Mesendoderm (in vitro differentiated cells): Measurements from ENCODE around the gene DMAC2L.

ENCODE experiments used
- DNase-seq: peaks from one replicate; pipeline ENCODE4 v3.0.0; 2013
- H2AK5ac ChIP-seq: 2 replicates; pipeline ENCODE4 v1.6.1; 2013; ENCODE audit warnings: low read length, inconsistent platforms
- H2BK120ac ChIP-seq: 2 replicates; pipeline ENCODE4 v1.6.1; 2013; ENCODE audit warnings: low read depth, mild to moderate bottlenecking, low read length, moderate library complexity, mixed read lengths
- H2BK15ac ChIP-seq: replicated peaks from 2 replicates; pipeline ENCODE4 v1.6.1; 2013; ENCODE audit warnings: low read depth, mild to moderate bottlenecking, moderate library complexity
- H2BK5ac ChIP-seq: 2 replicates; pipeline ENCODE4 v1.6.1; 2013; ENCODE audit warnings: low read length, inconsistent platforms
- H3K18ac ChIP-seq: 2 replicates; pipeline ENCODE4 v1.6.1; 2013; ENCODE audit warnings: mild to moderate bottlenecking, low read length, mixed read lengths
- H3K23ac ChIP-seq: one replicate; pipeline ENCODE4 v1.6.1; 2013; ENCODE audit warnings: low read length
- H3K27ac ChIP-seq: 2 replicates; pipeline ENCODE4 v1.5.1; 2013; ENCODE audit warnings: low read depth, mild to moderate bottlenecking, inconsistent platforms, low read length, moderate library complexity
- H3K27me3 ChIP-seq: 2 replicates; pipeline ENCODE4 v1.6.1; 2013; ENCODE audit warnings: low read length, control low read depth, mild to moderate bottlenecking, inconsistent platforms; ENCODE audit not compliant: insufficient read depth, poor library complexity
- H3K36me3 ChIP-seq: 2 replicates; pipeline ENCODE4 v1.6.1; 2013; ENCODE audit warnings: low read length, inconsistent platforms; ENCODE audit not compliant: control insufficient read depth, insufficient read depth
- H3K4ac ChIP-seq: one replicate; pipeline ENCODE4 v1.6.1; 2013; ENCODE audit warnings: low read depth, mild to moderate bottlenecking, low read length, moderate library complexity
- H3K4me1 ChIP-seq: 2 replicates; pipeline ENCODE4 v1.6.1; 2013; ENCODE audit warnings: low read depth, low read length, inconsistent platforms; ENCODE audit not compliant: control insufficient read depth
- H3K4me2 ChIP-seq: 2 replicates; pipeline ENCODE4 v1.6.1; 2013; ENCODE audit warnings: low read length
- H3K4me3 ChIP-seq: 2 replicates; pipeline ENCODE4 v1.5.1; 2013; ENCODE audit warnings: mild to moderate bottlenecking, low read length
- H3K56ac ChIP-seq: one replicate; pipeline ENCODE4 v1.6.1; 2013; ENCODE audit warnings: low read length
- H3K79me1 ChIP-seq: 2 replicates; pipeline ENCODE4 v1.6.1; 2013; ENCODE audit warnings: low read length, inconsistent platforms
- H3K79me2 ChIP-seq: 2 replicates; pipeline ENCODE4 v1.6.1; 2013; ENCODE audit warnings: mild to moderate bottlenecking, low read length; ENCODE audit not compliant: control insufficient read depth, insufficient read depth
- H3K9ac ChIP-seq: 2 replicates; pipeline ENCODE4 v1.6.1; 2013; ENCODE audit warnings: low read length, inconsistent platforms
- H4K5ac ChIP-seq: one replicate; pipeline ENCODE4 v1.6.1; 2013; ENCODE audit warnings: low read length
- H4K8ac ChIP-seq: one replicate; pipeline ENCODE4 v1.6.1; 2013; ENCODE audit warnings: low read depth, mild to moderate bottlenecking, control low read depth, low read length, moderate library complexity
- WGBS: extraction: QIAGEN DNeasy Blood & Tissue Kit; methylation state at CpG from one replicate; pipeline ENCODE4 v1.1.7; 2013; ENCODE audit warnings: low lambda C conversion rate, missing lambda C conversion rate; ENCODE audit not compliant: insufficient coverage; ENCODE audit errors: extremely low coverage; 5-methylcytosine and 5-hydroxymethylcytosine counted together

The DMAC2L gene

DNA sequence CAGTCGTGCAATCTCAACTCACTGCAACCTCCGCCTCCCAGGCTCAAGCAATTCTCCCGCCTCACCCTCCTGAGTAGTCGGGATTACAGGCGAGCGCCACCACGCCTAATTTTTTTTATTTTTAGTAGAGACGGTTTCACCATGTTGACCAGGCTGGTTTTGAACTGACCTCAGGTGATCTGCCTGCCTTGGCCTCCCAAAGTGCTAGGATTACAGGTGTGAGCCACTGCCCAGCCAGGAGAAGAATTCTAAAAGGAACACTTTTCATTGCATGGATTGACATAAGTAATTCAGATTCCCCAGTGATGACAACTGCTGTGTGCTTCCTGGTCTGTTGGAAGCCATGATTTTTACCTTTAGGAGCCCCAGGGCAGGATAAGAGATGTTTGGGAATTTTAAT lies 22.1 kb downstream of the DMAC2L start:
- Histone ChIP-seq H3K4ac (no peak overlapping the region), H2BK5ac (no peak overlapping the region), H4K8ac (no peak overlapping the region), H3K27me3 (no peaks in the 10 kb centered on the region), H2AK5ac (no peak overlapping the region), H2BK15ac (no peak overlapping the region), H2BK120ac (no peak overlapping the region), H3K36me3 (no peaks in the 10 kb centered on the region), H3K18ac (no peak overlapping the region), H3K9ac (no peak overlapping the region), H3K4me2 (no peak overlapping the region), H3K27ac (no peak overlapping the region), H3K79me1 (no peaks in the 10 kb centered on the region), H4K5ac (no peak overlapping the region), H3K23ac (no peak overlapping the region), H3K4me1 (no peaks in the 10 kb centered on the region), H3K4me3 (no peak overlapping the region), H3K79me2 (no peaks in the 10 kb centered on the region), H3K56ac (no peak overlapping the region)
- WGBS: no CpG with 5 or more reads among the region's 8 CpGs
- DNase-seq: peak; percentile 38

DNA sequence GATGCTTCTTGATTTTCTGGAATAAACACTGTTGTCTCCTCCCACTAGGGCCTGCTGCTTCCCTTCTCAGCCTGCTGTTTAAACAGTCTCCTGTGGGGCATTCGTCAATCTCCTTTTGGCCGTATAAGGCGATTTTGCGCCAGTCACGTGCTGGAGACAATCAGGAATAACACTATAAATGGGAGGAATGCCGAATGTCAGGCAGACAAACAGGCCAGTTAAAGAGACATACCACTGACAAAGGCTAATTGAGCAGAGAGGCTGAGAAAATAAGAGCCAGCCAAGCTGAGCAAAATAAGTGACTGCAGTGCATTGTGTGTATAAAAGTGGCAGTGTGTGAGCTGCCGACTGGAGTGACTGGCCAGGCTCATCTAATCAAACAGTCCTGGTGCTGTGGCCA lies 23.3 kb downstream of the DMAC2L start:
- Histone ChIP-seq H3K4ac (no peak overlapping the region), H2BK5ac (no peak overlapping the region), H3K36me3 (no peaks in the 10 kb centered on the region), H4K5ac (no peak overlapping the region), H3K23ac (no peak overlapping the region), H2BK15ac (no peak overlapping the region), H3K18ac (no peak overlapping the region), H3K4me2 (no peak overlapping the region), H2AK5ac (no peak overlapping the region), H3K4me3 (no peak overlapping the region), H3K56ac (no peak overlapping the region), H3K9ac (no peak overlapping the region), H3K27me3 (no peaks in the 10 kb centered on the region), H4K8ac (no peak overlapping the region), H3K79me1 (no peaks in the 10 kb centered on the region), H2BK120ac (no peak overlapping the region), H3K4me1 (no peaks in the 10 kb centered on the region), H3K79me2 (no peaks in the 10 kb centered on the region), H3K27ac (no peak overlapping the region)
- peak; percentile 87 for DNase-seq
- WGBS: no CpG with 5 or more reads among the region's 7 CpGs

DNA sequence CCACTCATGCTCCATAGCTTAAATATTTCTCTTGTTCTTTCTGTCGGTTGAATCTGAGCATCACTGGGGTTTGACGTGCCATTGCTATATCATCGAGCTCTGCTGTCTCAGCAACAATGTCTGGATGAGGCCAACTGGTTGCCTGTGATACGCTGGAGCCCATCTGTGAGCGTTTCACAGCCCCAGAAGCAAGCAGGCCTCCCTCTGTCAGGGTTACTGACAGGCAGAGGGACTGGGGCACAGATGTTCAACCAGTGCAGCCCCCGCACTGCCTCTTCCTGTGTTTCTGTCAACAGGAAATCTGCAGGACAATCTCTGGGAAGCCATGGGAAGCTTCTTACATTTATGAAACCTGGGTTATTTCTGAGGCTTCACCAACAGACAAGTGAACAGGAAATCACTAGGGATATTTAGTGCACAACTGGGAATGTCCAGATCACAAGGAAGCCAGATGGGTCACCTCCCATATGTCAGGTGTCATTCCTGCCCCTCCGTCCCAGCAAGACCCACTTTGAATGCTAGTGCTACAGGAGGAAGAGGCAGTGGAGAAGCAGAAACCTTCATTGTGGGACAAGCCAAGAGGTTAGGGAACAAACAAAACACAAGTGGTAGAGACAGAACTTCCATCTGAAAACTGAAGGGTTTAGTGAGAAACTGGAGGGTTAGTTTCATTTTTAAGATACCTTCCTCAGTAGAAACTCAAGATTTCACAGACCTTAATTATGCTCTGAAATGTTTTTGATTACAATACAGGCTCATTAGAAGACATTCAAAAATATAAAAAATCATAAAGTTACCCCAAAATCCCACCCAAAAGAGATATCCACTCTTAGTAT lies 24.1 kb downstream of the DMAC2L start:
- H3K4me3 ChIP-seq: no peak overlapping the region
- H2BK120ac ChIP-seq: no peak overlapping the region
- no CpG with 5 or more reads among the region's 7 CpGs for WGBS
- no peak overlapping the region for H4K8ac ChIP-seq
- no peak overlapping the region for H3K23ac ChIP-seq
- no peaks in the 10 kb centered on the region for H3K79me2 ChIP-seq
- H2BK5ac ChIP-seq: no peak overlapping the region
- H3K4me1 ChIP-seq: no peaks in the 10 kb centered on the region
- H3K27me3 ChIP-seq: no peaks in the 10 kb centered on the region
- no peaks in the 10 kb centered on the region for H3K36me3 ChIP-seq
- H3K79me1 ChIP-seq: no peaks in the 10 kb centered on the region
- H3K4ac ChIP-seq: no peak overlapping the region
- no peak overlapping the region for H2AK5ac ChIP-seq
- H3K27ac ChIP-seq: no peak overlapping the region
- H3K4me2 ChIP-seq: no peak overlapping the region
- H3K9ac ChIP-seq: no peak overlapping the region
- H3K18ac ChIP-seq: no peak overlapping the region
- H2BK15ac ChIP-seq: no peak overlapping the region
- DNase-seq: peak; percentile 33
- no peak overlapping the region for H4K5ac ChIP-seq
- no peak overlapping the region for H3K56ac ChIP-seq

DNA sequence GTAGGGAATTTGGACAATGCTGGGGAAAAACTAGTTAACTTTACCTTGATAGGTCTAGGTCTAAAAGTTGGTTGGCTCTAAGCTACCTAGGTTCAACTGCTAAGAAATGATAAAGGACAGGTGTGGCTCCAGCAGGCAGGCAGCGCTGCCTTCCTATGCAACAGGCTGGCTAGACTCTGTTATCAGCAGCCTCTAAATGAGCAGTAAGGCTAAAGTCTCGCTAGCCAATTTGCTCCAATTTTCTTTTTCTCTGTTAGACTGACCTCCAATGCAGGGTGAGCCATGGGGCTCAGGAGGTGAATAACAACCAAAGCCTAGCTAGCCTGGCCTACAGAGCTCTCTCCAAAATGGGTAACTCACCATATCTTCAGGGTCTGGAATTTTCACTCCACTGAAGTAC lies 26.5 kb downstream of the DMAC2L start:
- Histone ChIP-seq H3K79me2 (no peaks in the 10 kb centered on the region), H3K79me1 (no peaks in the 10 kb centered on the region), H3K27me3 (no peaks in the 10 kb centered on the region), H2BK120ac (no peak overlapping the region), H4K8ac (no peak overlapping the region), H3K4ac (no peak overlapping the region), H3K56ac (no peak overlapping the region), H4K5ac (no peak overlapping the region), H3K4me1 (no peaks in the 10 kb centered on the region), H2BK5ac (no peak overlapping the region), H3K4me2 (no peak overlapping the region), H3K4me3 (no peak overlapping the region), H3K36me3 (no peaks in the 10 kb centered on the region), H3K23ac (no peak overlapping the region), H2BK15ac (no peak overlapping the region), H3K9ac (no peak overlapping the region), H3K18ac (no peak overlapping the region), H3K27ac (no peak overlapping the region), H2AK5ac (no peak overlapping the region)
- WGBS: no CpG with 5 or more reads among the region's 2 CpGs
- DNase-seq: no peak

DNA sequence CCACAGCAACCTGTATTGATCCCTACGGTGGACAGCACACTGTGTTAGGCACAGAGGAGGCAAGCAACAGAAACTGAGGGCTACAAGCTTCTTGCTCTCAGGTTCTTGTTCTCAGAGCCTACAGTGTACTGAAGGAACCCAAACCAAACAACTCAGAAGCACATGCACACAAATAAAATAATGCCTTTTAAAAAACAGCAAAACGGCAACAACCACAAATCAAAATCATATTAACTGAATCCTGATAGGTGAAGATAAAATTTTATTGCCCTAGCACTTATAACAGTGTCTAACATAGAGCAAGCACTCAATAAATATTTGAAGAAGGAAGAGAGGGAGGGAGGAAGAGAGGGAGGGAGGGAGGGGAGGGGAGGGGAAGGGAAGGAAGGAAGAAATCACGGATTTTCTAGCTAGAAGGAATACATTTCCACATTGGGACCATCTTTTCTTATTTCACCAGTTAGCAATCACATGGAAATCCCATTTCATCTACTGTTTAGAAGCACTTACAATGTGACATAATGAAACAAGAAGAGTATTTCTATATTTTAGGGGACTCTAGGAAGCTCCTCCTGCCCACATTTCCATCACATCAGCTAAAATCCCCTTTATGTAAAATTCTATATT lies 27.2 kb downstream of the DMAC2L start:
- Histone ChIP-seq H3K56ac (no peak overlapping the region), H3K4me1 (no peaks in the 10 kb centered on the region), H2BK5ac (no peak overlapping the region), H3K79me2 (no peaks in the 10 kb centered on the region), H3K27ac (no peak overlapping the region), H3K18ac (no peak overlapping the region), H2BK120ac (no peak overlapping the region), H3K36me3 (no peaks in the 10 kb centered on the region), H2BK15ac (no peak overlapping the region), H4K8ac (no peak overlapping the region), H4K5ac (no peak overlapping the region), H2AK5ac (no peak overlapping the region), H3K4me3 (no peak overlapping the region), H3K4me2 (no peak overlapping the region), H3K4ac (no peak overlapping the region), H3K9ac (no peak overlapping the region), H3K79me1 (no peaks in the 10 kb centered on the region), H3K23ac (no peak overlapping the region), H3K27me3 (no peaks in the 10 kb centered on the region)
- no peak for DNase-seq
- no CpG with 5 or more reads among the region's 3 CpGs for WGBS
